Neural progenitor cell (in vitro differentiated cells): Measurements from ENCODE around the gene PEX14.

Experiments used
- EZH2 ChIP-seq: fragments of 200-600 bp; sonication (generic); IDR thresholded peaks from 2 replicates; pipeline ENCODE4 v1.6.1; 2017; ENCODE audit warnings: antibody characterized with exemption, mild to moderate bottlenecking, moderate library complexity
- TF ChIP-seq, protein P1 (sequence below): fragments of 200-600 bp; sonication (generic); IDR thresholded peaks from 2 replicates; pipeline ENCODE4 v1.5.1; 2017; ENCODE audit warnings: antibody characterized with exemption, mild to moderate bottlenecking

DNA sequence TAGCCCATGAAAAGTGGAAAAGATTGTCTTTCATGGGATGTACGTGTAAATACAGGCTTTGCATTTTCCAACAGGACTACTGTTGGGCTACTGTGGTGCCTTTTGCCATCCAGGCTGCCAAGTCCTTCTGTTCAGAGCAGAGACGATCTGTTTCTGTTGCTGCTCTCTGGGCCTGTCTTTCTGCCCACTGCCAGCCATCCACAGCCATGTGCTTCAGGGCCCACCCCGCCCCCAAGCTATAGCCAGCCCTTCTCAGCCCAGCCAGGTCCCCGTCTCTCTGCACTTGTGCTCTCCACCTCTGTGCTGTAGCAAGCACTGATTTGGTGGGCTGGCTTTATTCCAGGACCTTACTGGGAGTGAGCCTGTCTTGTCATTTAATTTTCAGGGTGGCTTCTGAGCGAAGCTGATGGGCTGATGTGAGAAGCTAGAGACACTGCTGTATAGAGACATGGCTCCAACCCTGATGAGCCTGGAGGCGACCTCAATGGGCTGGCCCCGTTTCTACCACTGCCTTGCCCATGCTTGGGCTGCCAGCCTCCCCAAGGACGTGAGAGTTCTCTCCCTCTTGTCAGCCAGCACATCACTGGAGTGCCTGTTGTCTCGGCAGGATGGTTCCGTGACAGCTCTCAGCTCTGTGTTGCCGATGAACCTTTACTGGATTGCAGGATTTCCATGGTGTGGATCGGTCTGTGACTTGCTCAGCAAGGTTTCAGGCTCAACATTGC is 137.8 kb downstream of the PEX14 start:
- TF ChIP-seq, protein P1, sequence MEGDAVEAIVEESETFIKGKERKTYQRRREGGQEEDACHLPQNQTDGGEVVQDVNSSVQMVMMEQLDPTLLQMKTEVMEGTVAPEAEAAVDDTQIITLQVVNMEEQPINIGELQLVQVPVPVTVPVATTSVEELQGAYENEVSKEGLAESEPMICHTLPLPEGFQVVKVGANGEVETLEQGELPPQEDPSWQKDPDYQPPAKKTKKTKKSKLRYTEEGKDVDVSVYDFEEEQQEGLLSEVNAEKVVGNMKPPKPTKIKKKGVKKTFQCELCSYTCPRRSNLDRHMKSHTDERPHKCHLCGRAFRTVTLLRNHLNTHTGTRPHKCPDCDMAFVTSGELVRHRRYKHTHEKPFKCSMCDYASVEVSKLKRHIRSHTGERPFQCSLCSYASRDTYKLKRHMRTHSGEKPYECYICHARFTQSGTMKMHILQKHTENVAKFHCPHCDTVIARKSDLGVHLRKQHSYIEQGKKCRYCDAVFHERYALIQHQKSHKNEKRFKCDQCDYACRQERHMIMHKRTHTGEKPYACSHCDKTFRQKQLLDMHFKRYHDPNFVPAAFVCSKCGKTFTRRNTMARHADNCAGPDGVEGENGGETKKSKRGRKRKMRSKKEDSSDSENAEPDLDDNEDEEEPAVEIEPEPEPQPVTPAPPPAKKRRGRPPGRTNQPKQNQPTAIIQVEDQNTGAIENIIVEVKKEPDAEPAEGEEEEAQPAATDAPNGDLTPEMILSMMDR = no peak
- no peak for TF ChIP-seq EZH2
